Muscle of arm (tissue), 14 donors: ENCODE results near the gene NEURL3. TPM values are rescaled to one million over a fixed set of nuclear protein-coding genes. Genes with fewer than 3 reads are reported as not detected.
"Not testable (repeated sequence)": the region's sequence is repeated elsewhere in the genome, so short reads cannot be mapped to it uniquely, and the experiment has no call there.

Experiments
- DNase-seq: peaks from one replicate; pipeline ENCODE4 v3.0.0-alpha.2; 2013
- long read RNA-seq, 11 donors: transcript quantifications; one replicate each; lab custom pipeline, GENCODE V29; 2026
- polyA plus RNA-seq, 12 donors: library from polyadenylated mRNA; unstranded; fragments of 120-200 nt; gene quantifications; one replicate each; pipeline ENCODE4 v1.2.1, GENCODE V29; 2013; ENCODE audit not compliant: insufficient read length in 12 of 12

Gene NEURL3, protein sequence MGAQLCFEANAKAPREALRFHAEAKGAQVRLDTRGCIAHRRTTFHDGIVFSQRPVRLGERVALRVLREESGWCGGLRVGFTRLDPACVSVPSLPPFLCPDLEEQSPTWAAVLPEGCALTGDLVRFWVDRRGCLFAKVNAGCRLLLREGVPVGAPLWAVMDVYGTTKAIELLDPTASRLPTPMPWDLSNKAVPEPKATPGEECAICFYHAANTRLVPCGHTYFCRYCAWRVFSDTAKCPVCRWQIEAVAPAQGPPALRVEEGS
- polyA plus RNA-seq: under 1 TPM in 7 of 12 donors, not detected in 5; 0.09 to 0.56 (median 0.31) TPM
- long read RNA-seq, donor 1: 0 reads
- long read RNA-seq, donor 2: 0 reads
- long read RNA-seq, donor 3: 0 reads
- long read RNA-seq, donor 4: 0 reads
- long read RNA-seq, donor 5: 0 reads
- long read RNA-seq, donor 6: 0 reads
- long read RNA-seq, donor 7: 0 reads
- long read RNA-seq, donor 8: 0 reads
- long read RNA-seq, donor 9: 0 reads
- long read RNA-seq, donor 10: 0 reads
- long read RNA-seq, donor 11: 0 reads

DNA sequence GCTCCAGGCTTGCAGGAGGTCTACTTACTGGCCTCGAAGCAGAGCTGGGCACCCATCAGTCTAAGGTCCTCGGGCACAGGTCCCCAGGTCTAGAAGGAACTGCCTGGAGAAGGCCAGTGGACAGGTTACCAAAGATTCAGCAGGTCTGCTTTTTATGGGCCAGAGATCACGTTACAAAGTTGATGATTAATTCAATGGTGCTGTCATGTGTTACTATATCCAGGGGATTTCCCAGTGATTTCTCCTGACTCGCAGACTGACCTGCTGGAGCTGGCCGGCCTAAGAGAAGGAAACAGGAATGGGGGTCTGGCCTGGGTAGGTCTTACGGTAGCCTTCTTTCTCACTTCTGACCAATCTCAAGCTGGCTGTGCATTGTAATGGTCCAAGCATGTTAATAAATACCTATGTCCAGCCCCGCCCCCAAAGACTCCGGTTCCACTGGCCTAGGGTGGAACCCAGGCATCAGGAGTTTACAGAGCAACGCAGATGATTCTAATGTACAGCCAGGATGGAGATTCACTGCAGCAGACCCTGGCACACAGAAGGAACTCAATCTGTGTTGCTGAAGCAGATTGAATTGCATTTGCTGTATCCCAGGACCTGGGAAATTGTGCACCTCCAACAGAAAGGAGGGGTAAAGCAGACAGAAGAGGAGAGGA, at the start of gene NEURL3:
Gene NEURL3, minus strand, starts transcription at position 127 of the 659 bp plus-strand sequence. Its CDS starts 71 bp downstream, at position 56.
- no peak for DNase-seq

GRCh38 chr2:96554293-96555145, 49.4 kb upstream of the NEURL3 start:
- DNase-seq: no peak

GRCh38 chr2:96553957-96554292, 48.8 kb upstream of the NEURL3 start:
- DNase-seq: not testable (repeated sequence)

GRCh38 chr2:96553176-96553956, 48.2 kb upstream of the NEURL3 start:
- no peak for DNase-seq

DNA sequence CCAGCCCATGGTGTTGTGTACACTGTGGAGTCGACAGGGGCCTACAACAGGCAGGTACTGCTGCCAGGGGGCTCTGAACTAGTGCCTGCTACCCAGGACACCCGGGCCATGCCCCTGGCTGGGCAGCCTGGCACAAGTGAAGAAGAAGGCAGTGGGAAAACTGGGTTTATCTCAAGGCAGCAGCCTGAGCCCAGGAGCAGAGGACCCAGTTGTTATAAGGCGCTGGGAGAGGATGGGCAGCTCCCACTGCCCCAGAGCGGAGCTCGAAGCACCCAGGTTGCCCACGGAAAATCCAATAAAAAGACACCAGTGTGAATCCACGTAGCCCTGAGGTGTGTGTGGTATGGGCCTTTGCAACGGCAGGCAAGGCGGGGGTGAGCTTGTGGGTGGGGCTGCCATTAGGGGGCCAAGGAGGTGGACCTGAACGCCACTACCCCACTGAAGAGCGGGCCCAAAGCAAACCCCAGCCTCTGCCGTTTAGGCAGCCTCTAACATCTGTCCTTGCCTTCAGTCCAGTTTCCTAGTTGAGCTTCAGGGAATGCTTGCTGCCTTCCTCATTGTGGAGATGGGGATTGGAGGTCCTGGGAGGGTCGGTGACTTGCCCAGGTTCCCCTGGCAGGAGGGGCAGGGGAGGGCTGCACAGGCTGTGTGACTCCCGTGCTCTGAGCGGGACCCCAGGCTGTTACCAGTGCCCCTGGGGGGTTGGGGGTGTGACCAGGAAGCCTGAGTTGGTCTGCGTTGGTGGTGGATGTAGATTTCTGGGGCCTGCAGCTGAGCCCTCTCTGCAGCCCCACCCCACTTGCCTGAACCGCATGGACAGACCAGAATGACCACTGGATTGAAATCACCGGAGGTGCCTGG, 47.4 kb upstream of the NEURL3 start:
- DNase-seq: no peak

- DNase-seq: no peak
Measured at GRCh38 chr2:96551605-96552314, 46.6 kb upstream of the NEURL3 start.

DNA sequence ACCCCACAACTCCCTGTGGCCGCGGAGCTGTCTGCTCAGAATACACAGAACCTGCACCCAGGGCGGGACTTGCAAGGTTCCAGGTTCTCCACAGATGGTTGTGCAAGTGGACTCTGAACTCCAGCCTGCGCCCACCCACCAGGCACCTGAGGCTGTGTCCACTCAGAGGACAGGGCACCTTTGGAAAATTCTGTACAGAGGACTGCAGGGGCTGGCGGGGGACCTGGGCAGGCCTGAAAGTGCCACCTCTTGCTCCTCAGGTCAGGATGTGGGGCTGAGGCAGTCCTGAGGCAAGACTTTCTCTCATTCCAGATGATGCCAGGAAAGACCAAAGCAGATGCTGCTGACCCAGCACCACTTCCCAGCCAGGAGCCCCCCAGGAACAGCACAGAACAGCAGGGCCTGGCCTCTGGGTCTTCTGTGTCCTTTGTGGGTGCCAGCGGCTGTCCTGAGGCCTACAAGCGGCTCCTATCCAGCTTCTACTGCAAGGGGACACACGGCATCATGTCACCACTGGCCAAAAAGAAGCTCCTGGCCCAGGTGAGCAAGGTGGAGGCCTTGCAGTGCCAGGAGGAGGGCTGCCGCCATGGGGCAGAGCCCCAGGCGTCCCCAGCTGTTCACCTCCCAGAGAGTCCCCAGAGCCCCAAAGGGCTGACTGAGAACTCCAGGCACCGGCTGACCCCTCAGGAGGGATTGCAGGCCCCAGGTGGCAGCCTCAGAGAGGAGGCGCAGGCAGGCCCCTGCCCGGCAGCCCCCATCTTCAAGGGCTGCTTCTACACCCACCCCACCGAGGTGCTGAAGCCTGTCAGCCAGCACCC, 45.8 kb upstream of the NEURL3 start:
- DNase-seq: no peak

DNA sequence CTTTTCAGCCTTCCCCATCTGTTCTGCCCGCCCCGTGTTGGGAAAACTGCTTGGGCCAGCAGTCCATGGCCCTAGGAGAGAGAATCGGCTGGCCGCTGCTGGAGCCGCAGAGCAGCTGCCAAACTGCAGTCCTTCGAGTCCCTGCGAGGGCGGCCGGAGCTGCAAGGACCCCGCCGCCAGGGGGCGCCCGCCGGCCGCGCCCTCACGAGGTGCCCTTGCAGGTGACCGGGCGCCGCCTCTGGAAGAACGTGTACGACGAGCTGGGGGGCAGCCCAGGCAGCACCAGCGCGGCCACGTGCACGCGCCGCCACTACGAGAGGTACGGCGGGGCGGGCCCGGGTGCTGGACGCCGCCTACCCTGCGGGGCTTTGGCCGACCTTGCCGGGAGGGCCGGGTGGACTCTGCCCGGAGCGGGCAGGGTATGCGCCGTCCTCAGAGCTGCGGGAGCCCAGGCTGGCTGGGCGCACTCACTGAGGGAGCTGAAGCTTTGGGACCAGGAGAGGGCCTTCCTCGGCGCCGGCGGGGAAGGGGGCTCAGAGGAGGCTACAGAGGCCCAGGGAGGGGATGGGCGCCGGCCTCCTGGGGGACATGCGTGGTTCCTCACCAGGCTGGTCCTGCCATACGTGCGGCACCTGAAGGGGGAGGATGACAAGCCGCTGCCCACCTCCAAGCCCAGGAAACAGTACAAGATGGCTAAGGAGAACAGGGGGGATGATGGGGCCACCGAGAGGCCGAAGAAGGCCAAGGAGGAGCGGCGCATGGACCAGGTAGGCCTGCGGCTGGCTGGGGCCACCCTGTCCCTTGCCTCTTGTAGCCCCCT, 45.0 kb upstream of the NEURL3 start:
- DNase-seq: no peak

GRCh38 chr2:96549466-96549785, 44.3 kb upstream of the NEURL3 start:
- no peak for DNase-seq

GRCh38 chr2:96548558-96549465, 43.7 kb upstream of the NEURL3 start:
- DNase-seq: no peak

GRCh38 chr2:96547731-96548171, 42.6 kb upstream of the NEURL3 start:
- DNase-seq: no peak

DNA sequence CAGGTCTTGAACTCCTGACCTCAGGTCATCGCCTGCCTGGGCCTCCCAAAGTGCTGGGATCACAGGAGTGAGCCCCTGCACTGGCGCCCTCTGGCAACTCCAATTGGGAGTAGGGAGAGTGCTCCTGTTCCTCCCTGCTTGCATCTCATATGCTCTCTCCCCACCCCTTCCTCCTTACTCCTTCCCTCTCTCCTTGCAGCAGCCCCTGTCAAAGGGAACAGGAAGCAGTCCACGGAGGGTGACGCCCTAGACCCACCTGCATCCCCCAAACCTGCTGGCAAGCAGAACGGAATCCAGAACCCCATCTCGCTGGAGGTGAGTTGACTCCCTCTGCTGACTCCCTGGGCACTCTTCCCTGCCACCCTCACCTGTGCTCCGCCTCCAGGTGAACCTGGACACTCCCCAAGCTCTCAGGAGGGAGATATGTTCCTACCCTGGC, 42.1 kb upstream of the NEURL3 start:
- no peak for DNase-seq

- DNase-seq: no peak
Measured at GRCh38 chr2:96546797-96547196, 41.6 kb upstream of the NEURL3 start.

GRCh38 chr2:96546321-96546720, 41.2 kb upstream of the NEURL3 start:
- DNase-seq: no peak

GRCh38 chr2:96542357-96542977, 37.3 kb upstream of the NEURL3 start:
- DNase-seq: no peak
